ENCODE data around the gene MYL11. TPM values are rescaled to one million over a fixed set of nuclear protein-coding genes. Genes with fewer than 3 reads are reported as not detected.
A peak's percentile ranks its signal among the peaks of the same experiment; 100 is the strongest.
"Not testable (repeated sequence)": the region's sequence is repeated elsewhere in the genome, so short reads cannot be mapped to it uniquely, and the experiment has no call there.

MYL11 gene
- total RNA-seq, 1 donor from 2014 or later: 10.4 TPM

GRCh38 chr16:30382111-30382881 is 7.7 kb downstream of the MYL11 start, which contains the start of gene SEPTIN1:
Gene SEPTIN1, minus strand, starts transcription at chr16:30382561. Its CDS starts 19 bp downstream, at chr16:30382542.
- Mint-ChIP-seq H3K36me3 (peaks cover 3% of the 10 kb centered on the region), H3K27ac (peak within 1 kb of the TSS; percentile 21), H3K9me3 (no peaks in the 10 kb centered on the region), H3K27me3 (no peaks in the 10 kb centered on the region), H3K4me1 (ENCODE audit: unreplicated experiment) (peaks cover 13% of the 10 kb centered on the region), H3K4me3 (no peak within 1 kb of the TSS)
- no peak for DNase-seq (ENCODE audit: extremely low spot score, unreplicated experiment)
- TF ChIP-seq CTCF (conservative IDR thresholded peaks at IDR 0.05): no peak

GRCh38 chr16:30383521-30383920 is 8.9 kb downstream of the MYL11 start:
- no peak for DNase-seq (ENCODE audit: extremely low spot score, unreplicated experiment)
- TF ChIP-seq CTCF (conservative IDR thresholded peaks at IDR 0.05): no peak
- H3K27me3 Mint-ChIP-seq: no peaks in the 10 kb centered on the region
- no peaks in the 10 kb centered on the region for H3K9me3 Mint-ChIP-seq
- H3K4me1 Mint-ChIP-seq (ENCODE audit: unreplicated experiment): peaks cover 10% of the 10 kb centered on the region
- no peak overlapping the region for H3K4me3 Mint-ChIP-seq
- peaks cover 3% of the 10 kb centered on the region for H3K36me3 Mint-ChIP-seq
- no peak overlapping the region for H3K27ac Mint-ChIP-seq

GRCh38 chr16:30394592-30395154 is 20.1 kb downstream of the MYL11 start:
- DNase-seq (ENCODE audit: extremely low spot score, unreplicated experiment): no peak
- Mint-ChIP-seq H3K4me3 (peak overlapping the region; percentile 88), H3K4me1 (ENCODE audit: unreplicated experiment) (peaks cover 30% of the 10 kb centered on the region), H3K27ac (peak overlapping the region; percentile 85), H3K9me3 (no peaks in the 10 kb centered on the region), H3K27me3 (no peaks in the 10 kb centered on the region), H3K36me3 (peaks cover 3% of the 10 kb centered on the region)
- no peak for TF ChIP-seq CTCF (conservative IDR thresholded peaks at IDR 0.05)

GRCh38 chr16:30395155-30395991 is 20.8 kb downstream of the MYL11 start, which contains the start of gene ZNF48:
Gene ZNF48, plus strand, starts transcription at chr16:30395420. Its CDS starts 375 bp downstream, at chr16:30395795.
- Mint-ChIP-seq H3K4me3 (peak within 1 kb of the TSS; percentile 88), H3K4me1 (ENCODE audit: unreplicated experiment) (peaks cover 35% of the 10 kb centered on the region), H3K27me3 (no peaks in the 10 kb centered on the region), H3K9me3 (no peaks in the 10 kb centered on the region), H3K27ac (peak within 1 kb of the TSS; percentile 85), H3K36me3 (peaks cover 3% of the 10 kb centered on the region)
- DNase-seq (ENCODE audit: extremely low spot score, unreplicated experiment): peak; percentile 89
- TF ChIP-seq CTCF (conservative IDR thresholded peaks at IDR 0.05): peak; percentile 59

GRCh38 chr16:30395992-30396585 is 21.5 kb downstream of the MYL11 start:
- H3K36me3 Mint-ChIP-seq: peaks cover 3% of the 10 kb centered on the region

GRCh38 chr16:30396627-30397026 is 22.0 kb downstream of the MYL11 start:
- H3K27me3 Mint-ChIP-seq; H3K27ac Mint-ChIP-seq; H3K9me3 Mint-ChIP-seq; H3K36me3 Mint-ChIP-seq; DNase-seq (ENCODE audit: extremely low spot score, unreplicated experiment): not testable (repeated sequence)
- peaks cover 42% of the 10 kb centered on the region for H3K4me1 Mint-ChIP-seq (ENCODE audit: unreplicated experiment)
- H3K4me3 Mint-ChIP-seq: peak overlapping the region; percentile 62

More at GRCh38 chr16:30395992-30396585, 21.5 kb downstream of the MYL11 start:
- Mint-ChIP-seq H3K9me3 (no peaks in the 10 kb centered on the region), H3K27ac (peak overlapping the region; percentile 74), H3K27me3 (no peaks in the 10 kb centered on the region), H3K4me1 (ENCODE audit: unreplicated experiment) (peaks cover 39% of the 10 kb centered on the region), H3K4me3 (peak overlapping the region; percentile 86)
- TF ChIP-seq CTCF (conservative IDR thresholded peaks at IDR 0.05): no peak
- DNase-seq (ENCODE audit: extremely low spot score, unreplicated experiment): no peak

Data from type B pancreatic cell (in vitro differentiated cells).